Stimulated activated CD8-positive, alpha-beta memory T cell treated with anti-CD3 and anti-CD28 coated beads, Interleukin-12 subunit alpha, Interleukin-12 subunit beta, amount 100 ng/mL, for 1 hour (primary cell): ENCODE measurements around the gene TXNRD1.
"Not testable (repeated sequence)": the region's sequence is repeated elsewhere in the genome, so short reads cannot be mapped to it uniquely, and the experiment has no call there.

Experiments
- DNase-seq: peaks from one replicate; pipeline ENCODE4 v3.0.0-alpha.2; 2020; ENCODE audit warnings: low read depth

TXNRD1 gene

DNA sequence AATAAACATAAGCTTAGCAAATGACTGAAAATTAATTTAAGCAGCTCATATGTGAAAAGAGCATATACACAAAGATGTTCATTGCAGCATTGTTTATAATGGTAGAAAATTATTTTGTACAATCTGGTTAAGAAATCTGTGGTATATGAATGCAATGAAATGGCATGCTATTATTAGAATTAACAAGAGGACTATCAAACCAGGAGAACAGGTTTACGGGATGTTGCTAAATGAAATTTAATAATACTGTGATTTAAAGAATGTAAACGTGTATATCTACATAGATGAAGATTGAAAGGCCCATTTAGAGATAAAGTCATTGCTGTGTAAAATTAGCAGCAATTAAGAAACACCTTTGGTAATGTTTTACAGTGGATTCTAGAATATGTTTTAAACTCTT lies 158.5 kb downstream of the TXNRD1 start:
- DNase-seq = no peak

DNA sequence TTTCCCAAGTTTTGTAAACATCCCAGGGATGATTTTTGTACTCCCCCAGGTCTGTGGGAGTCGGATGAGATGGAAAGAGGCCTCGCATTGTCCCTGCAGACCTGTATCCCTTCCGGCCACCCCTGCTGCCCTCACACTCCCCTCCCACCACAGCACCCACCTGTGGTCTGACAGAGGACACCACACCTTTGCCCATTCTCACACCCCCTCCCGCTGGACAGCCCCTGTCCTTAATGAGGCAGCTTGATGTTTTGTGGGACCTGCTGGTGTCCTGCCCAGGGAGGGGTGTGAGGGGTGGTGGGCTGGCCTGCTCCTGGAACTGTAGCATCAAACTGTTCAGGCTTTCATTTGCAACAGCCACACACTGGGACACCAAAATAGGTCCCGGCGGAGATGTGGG lies 159.2 kb downstream of the TXNRD1 start:
- no peak for DNase-seq

DNA sequence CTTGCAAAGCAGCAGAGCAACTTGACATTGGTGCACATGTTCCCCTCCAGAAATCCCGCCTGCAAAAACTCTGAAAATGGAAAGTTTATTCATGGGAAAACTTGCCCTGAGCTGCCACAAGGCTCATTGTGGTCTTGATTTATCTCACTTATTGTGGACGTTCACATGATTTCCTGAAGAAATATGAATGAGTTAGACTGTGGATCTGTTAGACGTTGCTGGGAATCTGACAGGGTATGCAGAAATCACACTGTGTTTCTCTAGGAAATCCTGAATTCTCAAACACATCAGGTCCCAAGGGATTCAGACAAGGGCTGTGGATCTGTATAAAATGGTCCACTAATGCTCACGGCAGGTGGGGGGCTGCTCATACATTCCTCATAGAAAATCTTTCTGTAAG lies 160.2 kb downstream of the TXNRD1 start:
- DNase-seq = no peak

DNA sequence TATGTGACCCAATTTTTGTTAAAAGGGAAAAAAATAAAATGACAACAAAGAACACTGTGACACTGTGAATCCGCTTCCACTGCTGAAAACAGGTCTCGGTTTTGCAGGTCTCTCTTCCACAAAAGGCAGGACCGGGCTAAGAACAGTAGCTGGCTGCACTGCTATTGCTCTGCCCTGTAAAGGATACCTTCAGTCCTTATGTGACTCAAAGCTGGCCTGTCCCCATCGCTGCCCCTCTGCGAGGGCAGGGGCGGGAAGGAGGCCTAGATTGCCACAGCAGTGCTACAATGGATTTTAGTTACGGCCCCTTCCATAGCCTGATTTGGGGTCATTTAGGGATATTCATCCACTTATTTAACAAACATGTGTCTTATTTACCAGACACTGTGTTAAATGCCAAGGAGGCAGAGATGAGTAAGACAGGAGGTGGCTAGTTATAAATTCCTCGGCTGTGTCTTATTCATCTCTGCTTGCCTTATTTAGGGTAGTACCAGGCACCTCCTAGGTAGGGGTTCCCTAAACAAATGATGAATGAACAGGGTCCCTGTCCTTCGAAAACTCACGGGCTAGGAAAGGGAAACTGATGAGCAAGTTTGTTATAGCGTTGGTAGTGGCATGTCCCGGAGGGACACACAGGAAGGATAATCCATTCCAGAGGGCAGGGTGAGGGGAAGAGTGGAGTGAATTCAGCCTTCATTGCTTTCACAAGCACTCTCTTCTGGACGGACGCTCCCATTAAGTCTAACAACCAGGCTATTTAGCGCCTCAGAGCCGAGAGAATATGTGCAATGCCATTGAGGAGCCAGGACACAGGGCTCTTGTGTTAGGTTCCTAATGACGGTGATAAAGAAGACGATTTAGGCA lies 161.3 kb downstream of the TXNRD1 start:
- no peak for DNase-seq

DNA sequence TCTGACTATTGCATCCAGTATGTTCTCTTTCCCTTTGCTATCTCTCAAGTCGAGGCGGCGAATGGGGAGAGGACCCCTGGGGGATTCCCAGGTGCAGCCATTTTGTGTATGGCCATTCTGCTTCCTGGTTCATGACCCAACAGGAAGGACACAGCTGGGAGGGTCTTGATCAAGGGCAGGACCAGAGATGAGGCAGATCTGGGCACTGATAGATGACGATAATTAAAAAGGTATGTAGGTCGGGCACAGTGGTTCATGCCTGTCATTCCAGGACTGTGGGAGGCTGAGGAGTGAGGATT lies 161.9 kb downstream of the TXNRD1 start:
- no peak for DNase-seq

DNA sequence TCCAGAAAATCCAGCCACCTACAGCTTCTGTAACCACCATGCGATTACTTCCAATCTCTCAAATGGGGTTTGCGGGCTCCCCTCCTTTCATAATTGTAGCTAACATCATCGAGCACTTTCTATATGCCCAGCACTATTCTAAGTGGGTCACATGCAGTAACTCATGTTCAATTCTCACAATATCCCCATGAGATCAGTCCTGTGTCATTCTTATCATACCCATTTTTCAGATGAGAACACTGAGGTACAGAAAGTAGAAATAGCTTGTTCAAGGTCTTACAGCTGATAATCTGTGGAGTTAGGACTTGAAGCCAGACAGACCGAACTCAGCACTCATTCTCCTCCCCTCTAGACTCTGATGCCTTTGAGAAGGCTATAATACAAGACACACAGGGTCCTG lies 162.8 kb downstream of the TXNRD1 start:
- DNase-seq = no peak

DNA sequence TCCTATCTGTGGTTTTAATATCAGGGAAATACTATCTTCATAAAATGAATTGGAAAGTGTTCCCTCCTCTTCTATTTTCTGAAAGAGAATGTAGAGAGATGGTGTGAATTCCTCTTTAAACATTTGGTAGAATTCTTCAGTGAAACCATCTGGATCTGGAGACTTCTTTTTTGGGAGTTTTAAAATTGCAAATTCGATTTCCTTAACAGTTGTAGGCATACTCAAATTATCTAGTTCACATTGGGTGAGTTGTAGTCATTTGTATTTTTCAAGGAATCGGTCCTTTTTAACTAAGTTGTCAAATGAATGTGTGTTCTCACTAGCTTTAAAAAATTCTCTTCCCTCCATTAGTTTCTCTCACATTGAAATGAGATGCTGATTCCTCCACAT lies 165.8 kb downstream of the TXNRD1 start:
- no peak for DNase-seq

DNA sequence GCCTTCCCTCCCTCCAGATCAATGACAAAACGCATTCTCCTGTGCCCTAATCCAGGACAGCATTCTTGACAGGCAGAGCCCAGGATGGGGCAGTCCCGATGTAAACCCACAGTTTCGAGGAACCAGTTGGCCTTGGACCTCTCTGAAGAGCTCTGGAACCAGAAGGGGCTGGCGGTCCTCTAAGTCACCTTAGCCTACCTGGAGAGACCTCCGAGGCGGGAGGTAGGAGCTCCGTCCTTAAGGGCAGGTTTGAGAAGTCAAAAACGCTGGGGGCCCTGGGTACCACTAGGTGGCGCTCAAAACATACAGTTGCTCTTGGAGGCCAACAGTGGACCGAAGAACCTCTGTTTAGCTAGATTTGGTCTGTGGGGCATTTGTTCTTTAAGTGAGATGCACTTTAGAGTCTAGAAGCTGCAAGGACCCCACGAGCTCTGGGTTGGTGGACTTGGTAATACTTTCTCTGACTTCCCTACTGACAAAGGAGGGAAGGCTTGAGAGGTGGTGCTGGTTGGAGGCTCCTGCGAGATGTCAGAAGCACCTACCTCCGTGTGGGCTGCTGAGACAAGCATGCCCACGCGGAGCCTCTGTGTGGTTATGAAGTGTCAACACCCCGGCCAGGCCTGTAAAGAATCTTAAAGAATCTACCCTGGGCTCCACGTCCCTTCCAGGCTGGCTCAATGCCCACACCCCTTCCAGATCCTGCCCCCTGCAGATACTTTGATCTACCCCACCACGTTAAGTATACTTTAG lies 166.3 kb downstream of the TXNRD1 start:
- DNase-seq = peak; percentile 77

DNA sequence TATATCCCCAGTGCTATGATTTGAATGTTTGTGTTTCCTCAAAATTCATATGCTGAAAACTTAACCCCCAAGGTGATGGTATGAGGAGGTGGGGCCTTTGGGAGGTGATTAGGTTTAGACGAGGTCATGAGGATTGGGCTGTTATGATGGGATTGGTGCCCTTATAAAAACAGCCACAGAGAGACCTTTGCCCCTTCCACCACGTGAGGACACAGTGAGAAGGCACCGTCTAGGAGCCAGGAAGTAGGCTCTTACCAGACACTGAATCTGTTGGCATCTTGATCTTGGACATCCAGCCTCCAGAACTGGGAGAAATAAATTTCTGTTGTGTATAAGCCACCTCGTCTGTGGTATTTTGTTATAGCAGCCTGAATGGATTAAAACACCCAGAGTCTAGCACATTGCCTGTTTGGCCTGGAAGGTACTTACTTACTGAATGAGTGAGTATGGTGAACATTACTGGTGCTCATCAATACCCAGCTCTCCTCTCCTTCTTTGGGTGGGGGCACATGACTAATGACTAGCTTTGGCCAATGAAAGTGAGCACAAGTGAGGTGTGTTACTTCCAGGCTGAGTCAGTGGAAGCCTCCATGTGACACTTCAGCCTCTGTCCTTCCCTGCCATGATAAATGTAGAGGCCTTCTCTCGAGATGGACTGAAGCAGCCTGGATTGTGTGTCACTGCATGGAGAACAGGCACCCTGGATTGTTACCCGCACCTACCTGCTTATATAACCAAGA lies 168.7 kb downstream of the TXNRD1 start:
- no peak for DNase-seq

DNA sequence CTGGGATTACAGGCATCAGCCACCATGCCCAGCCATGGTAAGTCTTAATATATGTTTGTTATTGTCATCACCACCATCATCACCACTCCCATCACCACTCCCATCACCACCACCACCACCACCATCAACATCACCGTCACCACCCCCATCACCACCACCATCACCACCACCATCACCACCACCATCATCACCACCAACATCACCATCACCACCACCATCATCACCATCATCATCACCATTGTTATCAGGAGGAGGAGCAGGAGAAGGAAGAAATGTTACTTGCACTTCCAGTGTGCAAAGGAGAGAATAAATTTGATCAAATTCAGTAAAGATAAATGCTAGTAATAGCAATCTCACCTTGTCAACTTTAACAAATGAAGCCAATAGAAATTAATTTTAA lies 169.9 kb downstream of the TXNRD1 start:
- DNase-seq = no peak

DNA sequence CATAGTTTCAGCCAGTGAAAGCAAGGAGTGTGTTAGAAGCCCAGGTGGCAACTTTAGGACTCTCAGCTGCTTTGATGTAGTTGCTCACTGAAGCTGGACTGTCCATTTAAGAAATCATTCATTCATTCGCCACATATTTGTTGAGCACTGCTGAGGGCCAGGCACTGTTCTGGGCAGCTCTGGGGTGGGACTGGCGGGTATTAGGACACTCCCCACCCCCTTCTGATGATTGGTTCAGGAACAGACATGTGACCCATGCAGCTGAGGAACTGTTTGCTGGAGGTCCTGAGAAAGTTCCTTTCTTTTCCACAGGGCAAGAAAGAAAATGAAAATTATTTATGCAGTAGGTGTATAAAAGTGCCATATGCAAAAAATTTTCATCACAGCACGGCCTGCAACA lies 170.9 kb downstream of the TXNRD1 start:
- no peak for DNase-seq

DNA sequence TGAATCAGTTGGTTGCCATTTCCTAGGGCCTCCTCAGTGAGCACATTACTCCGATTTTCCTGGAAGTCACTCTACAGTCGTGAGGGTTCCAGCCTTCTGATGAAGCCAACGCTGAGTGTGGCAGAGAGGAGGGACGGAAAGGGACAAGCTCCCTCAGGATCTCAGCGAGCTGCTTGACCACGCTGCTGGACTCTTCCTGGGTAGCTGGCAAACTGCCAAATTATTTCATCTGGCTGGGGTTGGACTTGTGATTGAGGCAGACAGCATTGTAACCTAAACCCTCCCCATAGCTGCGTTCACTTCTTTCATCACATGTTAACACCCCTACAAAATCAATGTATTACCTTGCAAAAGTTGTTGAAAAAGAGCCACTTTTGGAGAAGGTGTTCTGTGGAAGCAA lies 171.6 kb downstream of the TXNRD1 start:
- no peak for DNase-seq

DNA sequence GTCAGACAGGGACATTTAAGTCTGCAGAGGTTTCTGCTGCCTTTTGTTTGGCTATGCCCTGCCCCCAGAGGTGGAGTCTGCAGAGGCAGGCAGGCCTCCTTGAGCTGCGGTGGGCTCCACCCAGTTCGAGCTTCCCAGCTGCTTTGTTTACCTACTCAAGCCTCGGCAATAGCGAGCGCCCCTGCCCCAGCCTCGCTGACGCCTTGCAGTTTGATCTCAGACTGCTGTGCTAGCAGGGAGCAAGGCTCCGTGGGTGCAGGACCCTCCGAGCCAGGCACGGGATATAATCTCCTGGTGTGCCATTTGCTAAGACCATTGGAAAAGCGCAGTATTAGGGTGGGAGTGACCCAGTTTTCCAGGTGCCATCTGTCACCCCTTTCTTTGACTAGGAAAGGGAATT lies 178.5 kb downstream of the TXNRD1 start:
- DNase-seq = not testable (repeated sequence)
